MM.1S (cell line): ENCODE results near the gene PLA2G4A.
A peak's percentile ranks its signal among the peaks of the same experiment; 100 is the strongest.

Experiments used
- DNase-seq: peaks from one replicate; pipeline ENCODE4 v3.0.0-alpha.2; 2015
- H2AFZ ChIP-seq: fragments of 300-600 bp; sonication (generic); 2 replicates; pipeline ENCODE4 v1.6.0; 2016; ENCODE audit warnings: antibody characterized with exemption, low read length
- H3F3A ChIP-seq: fragments of 300-600 bp; sonication (generic); 2 replicates; pipeline ENCODE4 v1.6.1; 2016; ENCODE audit warnings: mild to moderate bottlenecking, antibody characterized with exemption, low read length, moderate library complexity, mixed read lengths; ENCODE audit not compliant: insufficient read depth
- H3K27ac ChIP-seq: fragments of 300-600 bp; sonication (generic); 2 replicates; pipeline ENCODE4 v1.5.1; 2016; ENCODE audit warnings: mild to moderate bottlenecking, low read length
- H3K27me3 ChIP-seq: fragments of 300-600 bp; sonication (generic); replicated peaks from 2 replicates; pipeline ENCODE4 v1.6.0; 2016; ENCODE audit warnings: low read length; ENCODE audit not compliant: insufficient read depth
- H3K36me3 ChIP-seq: fragments of 300-600 bp; sonication (generic); replicated peaks from 2 replicates; pipeline ENCODE4 v1.6.1; 2016; ENCODE audit warnings: mild to moderate bottlenecking, low read length, mixed read lengths; ENCODE audit not compliant: insufficient read depth
- H3K4me1 ChIP-seq: fragments of 300-600 bp; sonication (generic); 2 replicates; pipeline ENCODE4 v1.6.1; 2016; ENCODE audit warnings: low read length, mixed read lengths
- H3K4me2 ChIP-seq: fragments of 300-600 bp; sonication (generic); 2 replicates; pipeline ENCODE4 v1.6.0; 2016; ENCODE audit warnings: low read depth, low read length
- H3K4me3 ChIP-seq: fragments of 300-600 bp; sonication (generic); 2 replicates; pipeline ENCODE4 v1.5.1; 2016; ENCODE audit warnings: low read length, mixed read lengths
- H3K79me2 ChIP-seq: fragments of 300-600 bp; sonication (generic); 2 replicates; pipeline ENCODE4 v1.6.1; 2016; ENCODE audit warnings: mixed run types, low read length, mixed read lengths
- H3K9ac ChIP-seq: fragments of 300-600 bp; sonication (generic); 2 replicates; pipeline ENCODE4 v1.6.1; 2016; ENCODE audit warnings: low read length, mixed read lengths
- H3K9me2 ChIP-seq: fragments of 300-600 bp; sonication (generic); replicated peaks from 2 replicates; pipeline ENCODE4 v1.6.1; 2016; ENCODE audit warnings: mild to moderate bottlenecking, low read length, mixed read lengths; ENCODE audit not compliant: insufficient read depth
- H3K9me3 ChIP-seq: fragments of 300-600 bp; sonication (generic); replicated peaks from 2 replicates; pipeline ENCODE4 v1.6.1; 2016; ENCODE audit warnings: mild to moderate bottlenecking, low read length, mixed read lengths; ENCODE audit not compliant: insufficient read depth
- H4K20me1 ChIP-seq: fragments of 300-600 bp; sonication (generic); 2 replicates; pipeline ENCODE4 v1.6.1; 2016; ENCODE audit warnings: mild to moderate bottlenecking, low read length, moderate library complexity, mixed read lengths; ENCODE audit not compliant: insufficient read depth
- EZH2 ChIP-seq: fragments of 300-600 bp; sonication (generic); optimal IDR thresholded peaks from 2 replicates; pipeline ENCODE3; 2017; ENCODE audit warnings: low read depth, mild to moderate bottlenecking, antibody characterized with exemption, low read length, mixed read lengths
- EZH2phosphoT487 ChIP-seq: fragments of 300-600 bp; sonication (generic); IDR thresholded peaks from 2 replicates; pipeline ENCODE4 v1.6.1; 2018; ENCODE audit warnings: antibody characterized with exemption, low read length
- TF ChIP-seq, protein P1 (sequence below): fragments of 300-600 bp; sonication (generic); IDR thresholded peaks from 2 replicates; pipeline ENCODE4 v1.5.1; 2016; ENCODE audit warnings: antibody characterized with exemption, low read length, mixed read lengths

The PLA2G4A gene

DNA sequence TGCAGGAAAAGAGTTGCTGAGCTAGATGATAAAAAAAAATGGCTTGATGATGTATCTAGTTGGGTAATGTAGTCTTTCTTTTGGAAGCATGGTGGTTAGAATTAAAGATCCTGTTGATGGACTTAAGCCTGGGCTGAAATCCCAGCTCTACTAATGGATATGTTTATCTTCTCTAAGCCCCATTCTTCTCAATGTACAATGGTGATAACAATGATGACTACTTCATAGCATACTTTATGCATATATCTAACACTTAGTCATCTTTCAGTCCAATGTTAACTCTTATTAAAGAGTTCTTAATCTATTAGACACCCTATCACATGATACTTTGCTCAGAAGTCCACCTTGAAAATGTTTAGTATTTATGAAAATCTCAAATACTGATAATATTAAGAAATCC is 189.5 kb downstream of the PLA2G4A start:
- H3K9me3 ChIP-seq, result no peaks in the 10 kb centered on the region
- H3K36me3 ChIP-seq, result no peaks in the 10 kb centered on the region
- H3K9me2 ChIP-seq, result no peaks in the 10 kb centered on the region
- no peak overlapping the region for H3K9ac ChIP-seq
- no peak overlapping the region for H2AFZ ChIP-seq
- no peaks in the 10 kb centered on the region for H3K79me2 ChIP-seq
- H3K4me3 ChIP-seq, result no peak overlapping the region
- no peaks in the 10 kb centered on the region for H4K20me1 ChIP-seq
- TF ChIP-seq, protein P1, sequence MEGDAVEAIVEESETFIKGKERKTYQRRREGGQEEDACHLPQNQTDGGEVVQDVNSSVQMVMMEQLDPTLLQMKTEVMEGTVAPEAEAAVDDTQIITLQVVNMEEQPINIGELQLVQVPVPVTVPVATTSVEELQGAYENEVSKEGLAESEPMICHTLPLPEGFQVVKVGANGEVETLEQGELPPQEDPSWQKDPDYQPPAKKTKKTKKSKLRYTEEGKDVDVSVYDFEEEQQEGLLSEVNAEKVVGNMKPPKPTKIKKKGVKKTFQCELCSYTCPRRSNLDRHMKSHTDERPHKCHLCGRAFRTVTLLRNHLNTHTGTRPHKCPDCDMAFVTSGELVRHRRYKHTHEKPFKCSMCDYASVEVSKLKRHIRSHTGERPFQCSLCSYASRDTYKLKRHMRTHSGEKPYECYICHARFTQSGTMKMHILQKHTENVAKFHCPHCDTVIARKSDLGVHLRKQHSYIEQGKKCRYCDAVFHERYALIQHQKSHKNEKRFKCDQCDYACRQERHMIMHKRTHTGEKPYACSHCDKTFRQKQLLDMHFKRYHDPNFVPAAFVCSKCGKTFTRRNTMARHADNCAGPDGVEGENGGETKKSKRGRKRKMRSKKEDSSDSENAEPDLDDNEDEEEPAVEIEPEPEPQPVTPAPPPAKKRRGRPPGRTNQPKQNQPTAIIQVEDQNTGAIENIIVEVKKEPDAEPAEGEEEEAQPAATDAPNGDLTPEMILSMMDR, result no peak
- no peak for TF ChIP-seq EZH2
- TF ChIP-seq EZH2phosphoT487, result no peak
- H3K4me2 ChIP-seq, result no peak overlapping the region
- no peak overlapping the region for H3K27ac ChIP-seq
- no peak for DNase-seq
- H3K4me1 ChIP-seq, result no peaks in the 10 kb centered on the region
- no peaks in the 10 kb centered on the region for H3K27me3 ChIP-seq
- H3F3A ChIP-seq, result no peaks in the 10 kb centered on the region

DNA sequence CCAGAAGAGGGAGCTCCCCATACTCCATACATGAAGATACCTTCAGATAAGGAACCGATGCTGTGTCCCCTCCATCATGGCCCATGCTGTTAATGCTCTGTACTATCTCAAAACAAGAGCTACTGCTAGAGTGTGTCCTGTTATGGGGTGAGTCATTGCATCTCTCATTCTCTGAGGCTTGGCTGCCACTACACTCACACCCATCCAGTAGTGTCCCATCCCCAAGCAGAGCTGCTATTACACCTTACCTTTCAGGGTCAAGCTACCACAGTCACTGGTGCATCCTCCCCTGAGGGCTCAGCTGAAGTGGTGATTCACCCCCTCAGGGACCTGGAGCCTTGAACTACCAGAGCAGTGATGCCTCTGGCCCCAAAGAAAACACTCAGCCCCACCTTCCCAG is 198.5 kb downstream of the PLA2G4A start:
- Histone ChIP-seq H3K4me1 (peaks cover 9% of the 10 kb centered on the region), H3K9ac (no peak overlapping the region), H3K9me2 (no peaks in the 10 kb centered on the region), H3K27ac (no peak overlapping the region), H2AFZ (no peak overlapping the region), H4K20me1 (no peaks in the 10 kb centered on the region), H3K27me3 (no peaks in the 10 kb centered on the region), H3K36me3 (no peaks in the 10 kb centered on the region), H3K9me3 (no peaks in the 10 kb centered on the region), H3F3A (peaks cover 3% of the 10 kb centered on the region), H3K79me2 (no peaks in the 10 kb centered on the region), H3K4me3 (no peak overlapping the region), H3K4me2 (no peak overlapping the region)
- no peak for DNase-seq
- no peak for TF ChIP-seq EZH2phosphoT487
- TF ChIP-seq, protein P1, result no peak
- TF ChIP-seq EZH2, result no peak

DNA sequence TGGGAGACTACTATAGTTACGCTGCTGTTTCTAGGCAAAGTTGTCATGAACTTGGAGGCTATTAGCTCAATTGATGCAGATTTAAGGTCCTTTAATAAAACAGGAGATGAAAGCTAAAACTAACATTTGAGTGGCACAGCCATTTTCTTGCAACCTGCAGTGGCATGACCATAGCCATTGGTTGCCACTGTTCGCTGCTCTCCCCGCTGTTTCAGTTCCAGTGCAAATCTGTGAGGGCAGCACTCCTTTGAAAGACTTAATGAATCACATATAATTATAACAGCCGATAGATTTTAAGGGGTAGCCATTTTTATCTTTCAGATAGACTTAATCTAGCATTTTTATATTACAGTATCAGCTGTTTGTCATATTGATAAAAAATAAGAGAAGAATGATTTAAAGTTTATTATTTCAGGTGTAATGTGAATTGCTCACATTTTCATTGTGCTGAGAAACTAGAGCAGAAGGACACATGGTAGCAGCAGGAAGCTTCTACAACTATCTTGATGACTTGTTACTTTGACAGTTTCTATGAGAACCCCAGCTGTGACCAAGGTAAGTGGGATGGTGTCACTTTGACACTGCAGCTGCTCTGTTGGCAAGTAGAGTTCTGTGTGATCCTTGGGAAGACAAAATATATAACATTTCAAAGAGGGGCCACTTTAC is 203.7 kb downstream of the PLA2G4A start:
- Histone ChIP-seq H3K9me3 (no peaks in the 10 kb centered on the region), H3K27ac (peak overlapping the region; percentile 81), H3K4me1 (peaks cover 37% of the 10 kb centered on the region), H3K79me2 (no peaks in the 10 kb centered on the region), H2AFZ (peak overlapping the region; percentile 39), H3F3A (peaks cover 17% of the 10 kb centered on the region), H3K36me3 (no peaks in the 10 kb centered on the region), H3K4me2 (peak overlapping the region; percentile 42), H3K27me3 (no peaks in the 10 kb centered on the region), H3K4me3 (peak overlapping the region; percentile 9; the same call in 1 of the 2 replicates), H3K9ac (peak overlapping the region; percentile 23; the same call in 1 of the 2 replicates), H4K20me1 (no peaks in the 10 kb centered on the region), H3K9me2 (no peaks in the 10 kb centered on the region)
- DNase-seq, result peak; percentile 87
- TF ChIP-seq, protein P1, result no peak
- TF ChIP-seq EZH2, result no peak
- TF ChIP-seq EZH2phosphoT487, result no peak
